Body of pancreas (tissue), 4 donors: ENCODE measurements around the gene SAC3D1.

Source experiments
- CTCF ChIP-seq, 7 experiments: fragments of 450-650 bp in 4 of 7; fragments of 200-600 bp in 3 of 7; sonication (generic) in 3 of 7; IDR thresholded peaks; one replicate each; pipeline ENCODE4 v1.5.1; 2016 to 2019; ENCODE audit warnings: antibody characterized with exemption in 7 of 7
- POLR2A ChIP-seq, 3 donors: fragments of 450-650 bp; IDR thresholded peaks; one replicate each; pipeline ENCODE4 v1.6.1; 2016; ENCODE audit warnings: antibody characterized with exemption in 3 of 3, mild to moderate bottlenecking in 2 of 3

DNA sequence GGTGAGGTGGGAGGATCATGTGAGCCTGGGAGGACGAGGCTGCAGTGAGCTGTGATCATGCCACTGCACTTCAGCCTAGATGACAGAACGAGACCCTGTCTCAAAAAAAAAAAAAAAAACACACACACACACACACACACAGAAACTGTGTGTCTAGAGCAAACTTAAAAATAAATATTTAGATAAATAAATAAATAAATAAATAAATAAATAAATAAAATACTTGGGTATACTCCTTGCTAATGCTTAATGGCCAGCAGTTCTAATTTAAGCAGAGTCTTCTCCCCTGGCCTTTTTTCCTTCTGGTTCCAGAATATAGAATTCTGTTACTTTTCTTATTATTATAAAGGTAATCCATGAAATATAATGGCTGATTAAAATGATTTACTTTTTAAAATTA, 32.1 kb upstream of the SAC3D1 start:
- TF ChIP-seq CTCF (IDR thresholded peaks at IDR 0.05): no peak
- TF ChIP-seq POLR2A (IDR thresholded peaks at IDR 0.05): no peak
